Suppressor macrophage treated with lipopolysaccharide for 1 hour (primary cell): ENCODE data around the gene HASPIN.

ENCODE experiments used
- DNase-seq, 3 donors: peaks; one replicate each; pipeline ENCODE4 v3.0.0-alpha.2; 2020 to 2022

Gene HASPIN

GRCh38 chr17:3739422-3740124 is 15.9 kb downstream of the HASPIN start:
- no peak for DNase-seq

DNA sequence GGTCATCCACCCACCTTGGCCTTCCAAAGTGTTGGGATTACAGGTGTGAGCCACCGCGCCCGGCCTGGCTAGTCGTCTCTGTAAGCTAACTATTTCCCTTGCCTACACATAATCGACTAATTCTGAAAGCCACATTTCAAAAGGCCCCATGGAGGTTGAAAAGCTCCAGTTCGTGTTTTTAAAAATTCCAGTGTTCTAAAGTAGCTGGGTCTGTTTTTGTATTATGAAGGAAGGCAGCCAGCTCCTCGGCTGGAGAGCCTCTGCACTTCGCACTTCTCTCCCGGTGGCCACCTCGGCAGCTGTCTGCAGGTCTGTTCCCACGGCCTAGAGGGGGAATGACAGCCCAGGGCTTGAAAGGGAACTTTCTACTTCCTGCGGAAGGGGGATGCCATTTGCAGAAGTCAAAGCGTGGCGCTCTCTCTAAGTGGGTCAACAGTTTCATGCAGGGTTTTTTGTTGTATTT is 16.9 kb downstream of the HASPIN start:
- DNase-seq: peak; percentile 78 to 81 (median 80)

DNA sequence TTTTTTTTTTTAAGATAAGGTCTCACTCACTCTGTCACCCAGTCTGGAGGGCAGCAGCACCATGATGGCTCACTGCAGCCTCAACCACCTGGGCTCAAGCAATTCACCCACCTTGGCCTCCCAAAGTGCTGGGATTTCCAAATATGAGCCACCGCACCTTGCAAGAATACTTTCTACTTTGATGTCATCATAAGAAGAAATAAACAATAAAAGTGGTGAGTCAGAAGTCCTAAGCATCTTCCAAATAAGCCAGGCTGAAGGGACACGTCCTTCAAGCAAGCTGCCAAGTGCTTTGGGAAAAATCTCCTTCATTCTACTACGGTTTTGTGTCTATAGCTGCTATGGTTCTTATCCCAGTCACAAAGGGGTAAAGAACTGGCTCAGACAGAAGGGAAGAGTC is 20.3 kb downstream of the HASPIN start:
- DNase-seq: no peak

- DNase-seq: no peak
Observed at GRCh38 chr17:3745071-3745470, 21.4 kb downstream of the HASPIN start.

DNA sequence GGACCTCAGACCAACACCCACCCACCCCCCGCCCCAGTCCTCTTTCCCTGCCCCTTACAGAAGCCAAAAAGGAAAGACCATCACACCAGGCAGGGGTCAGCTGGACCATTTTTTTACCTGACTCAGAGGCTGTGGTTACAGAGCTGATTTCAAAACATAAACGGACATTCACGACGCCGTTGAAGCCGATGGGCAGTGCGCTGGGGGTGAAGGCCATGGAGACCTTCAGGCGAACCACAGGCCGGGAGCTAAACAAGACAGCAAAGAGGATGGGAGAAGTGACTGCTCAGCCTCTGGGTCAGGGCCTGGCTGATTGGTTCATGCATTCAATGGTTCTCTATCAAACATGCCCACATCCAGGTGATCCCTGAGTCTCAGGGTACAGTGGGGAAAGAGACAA is 24.1 kb downstream of the HASPIN start:
- DNase-seq: no peak

DNA sequence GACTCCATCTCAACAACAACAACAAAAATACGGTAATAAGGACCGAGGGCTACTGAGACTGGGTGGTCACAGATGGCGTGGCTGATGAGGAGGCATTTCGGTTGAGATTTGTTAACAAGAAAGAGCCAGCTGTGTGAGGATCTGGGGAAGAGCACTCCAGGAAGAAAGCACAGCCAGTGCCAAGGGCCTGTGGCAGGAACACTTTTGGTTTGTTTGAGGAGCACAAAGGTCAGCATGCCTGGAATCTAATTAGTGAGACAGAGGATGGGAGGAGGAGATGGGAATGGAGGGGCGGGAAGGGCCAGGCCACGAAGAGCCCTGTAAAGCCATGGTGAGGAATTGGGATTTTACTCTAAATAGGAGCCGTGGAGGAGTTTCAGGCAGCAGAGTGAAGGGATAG is 24.9 kb downstream of the HASPIN start:
- DNase-seq: no peak

DNA sequence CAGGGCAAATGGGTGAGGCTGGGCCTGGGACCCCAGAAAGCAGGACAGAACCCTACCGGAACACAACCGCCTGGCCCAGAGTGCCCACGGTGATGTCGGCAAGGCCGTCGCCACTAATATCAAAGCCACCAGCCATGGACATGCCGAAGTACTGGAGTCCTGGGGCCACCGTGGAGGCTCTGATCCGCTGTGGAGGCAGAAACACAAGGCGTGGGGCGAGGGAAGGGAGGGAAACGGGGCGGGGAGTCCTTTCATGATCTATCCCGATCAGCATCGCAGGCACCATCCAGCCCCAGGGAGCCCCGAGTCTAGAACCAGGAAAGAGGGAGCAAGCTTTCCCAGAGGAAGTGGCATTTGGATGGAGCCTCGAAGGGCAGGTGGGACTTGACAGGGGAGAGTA is 26.6 kb downstream of the HASPIN start:
- DNase-seq: no peak

- no peak for DNase-seq
Observed at GRCh38 chr17:3750926-3751325, 27.2 kb downstream of the HASPIN start.

- no peak for DNase-seq
Observed at GRCh38 chr17:3751836-3752235, 28.1 kb downstream of the HASPIN start.

DNA sequence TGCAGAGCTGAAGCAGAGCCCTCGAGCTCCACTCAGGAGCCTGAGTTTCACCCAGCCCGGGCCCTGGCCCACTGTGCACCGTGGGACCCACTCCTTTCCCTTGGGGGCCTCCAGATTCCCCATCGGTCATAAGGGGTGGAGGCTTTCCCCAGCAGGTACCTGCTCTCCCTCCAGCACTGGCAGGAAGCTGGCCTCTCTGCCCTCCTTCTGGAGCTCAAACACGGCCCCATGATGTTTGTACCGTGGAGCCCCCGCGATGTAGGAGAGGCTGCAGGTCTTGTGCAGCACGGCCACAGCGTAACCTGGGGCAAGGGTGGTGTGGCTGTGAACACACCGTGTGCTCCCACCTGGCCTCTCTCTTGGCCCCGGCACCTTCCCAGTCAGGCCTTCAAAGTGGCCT is 29.9 kb downstream of the HASPIN start:
- no peak for DNase-seq

- DNase-seq: no peak
Observed at GRCh38 chr17:3754066-3754457, 30.4 kb downstream of the HASPIN start.

DNA sequence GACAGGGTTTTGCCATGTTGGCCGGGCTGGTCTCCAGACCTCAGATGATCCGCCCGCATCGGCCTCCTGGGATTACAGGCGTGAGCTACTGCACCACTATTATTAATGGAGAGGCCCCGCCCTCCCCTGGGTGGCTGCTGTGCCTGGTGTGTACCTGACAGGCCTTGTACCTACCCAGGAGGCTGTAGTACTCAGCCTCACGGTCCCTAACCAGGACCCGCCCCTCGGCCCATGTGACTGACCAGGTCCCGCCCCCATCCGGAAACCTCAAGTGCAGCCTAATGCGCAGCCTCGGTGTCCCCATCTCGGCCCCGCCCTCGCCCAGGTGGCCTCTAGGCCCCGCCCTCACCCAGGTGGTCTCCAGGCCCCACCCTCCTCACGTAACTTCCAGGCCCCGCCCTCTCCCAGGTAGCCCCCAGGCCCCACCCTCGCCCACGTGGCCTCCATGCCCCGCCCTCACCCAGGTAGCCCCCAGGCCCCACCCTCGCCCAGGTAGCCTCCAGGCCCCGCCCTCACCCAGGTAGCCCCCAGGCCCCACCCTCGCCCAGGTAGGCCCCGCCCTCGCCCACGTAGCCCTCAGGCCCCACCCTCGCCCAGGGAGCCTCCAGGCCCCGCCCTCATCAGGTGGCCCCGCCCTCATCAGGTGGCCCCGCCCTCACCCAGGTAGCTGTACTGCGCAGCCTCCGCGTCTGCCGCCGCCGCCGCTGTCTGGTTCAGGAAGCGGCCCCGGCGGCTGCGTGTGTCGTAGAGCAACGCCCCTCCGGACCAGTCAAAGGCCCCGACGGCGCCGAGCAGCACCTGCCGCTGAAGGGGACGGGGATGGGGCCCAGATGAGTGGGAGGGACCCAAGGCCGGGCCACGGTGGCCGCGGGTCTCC is 31.0 kb downstream of the HASPIN start:
- peak in 1 of 3 donors; percentile 42 for DNase-seq

- no peak for DNase-seq
Observed at GRCh38 chr17:3755335-3756030, 31.8 kb downstream of the HASPIN start.

DNA sequence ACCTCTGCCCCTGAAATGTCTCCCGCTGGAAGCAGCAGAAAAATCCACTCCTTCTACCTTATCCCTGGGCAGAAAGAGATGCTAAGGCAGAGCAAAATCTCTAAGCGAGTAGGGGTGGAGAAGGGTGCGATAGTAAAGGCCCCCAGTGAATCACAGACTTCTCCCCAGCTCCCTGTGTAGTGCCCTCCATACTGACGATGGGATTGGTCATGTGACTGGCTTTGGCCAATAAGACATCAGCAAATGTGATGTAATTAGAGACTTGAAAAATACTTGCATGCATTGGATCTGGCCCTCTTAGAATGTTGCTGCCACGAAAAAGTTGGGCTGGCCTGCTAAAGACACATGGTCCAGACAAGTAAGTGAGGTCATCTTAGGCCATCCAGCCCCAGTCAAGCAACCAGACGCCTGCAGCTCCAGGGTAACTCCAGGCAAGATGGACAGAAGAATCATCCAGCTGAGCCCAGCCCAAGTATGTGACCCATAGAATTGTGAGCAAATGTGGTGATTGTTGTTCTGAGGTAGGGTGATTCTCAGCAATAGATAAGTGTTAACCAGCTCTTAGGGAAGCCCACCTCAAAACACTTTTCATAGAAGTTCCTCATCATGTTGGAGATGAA is 36.0 kb downstream of the HASPIN start:
- no peak for DNase-seq

DNA sequence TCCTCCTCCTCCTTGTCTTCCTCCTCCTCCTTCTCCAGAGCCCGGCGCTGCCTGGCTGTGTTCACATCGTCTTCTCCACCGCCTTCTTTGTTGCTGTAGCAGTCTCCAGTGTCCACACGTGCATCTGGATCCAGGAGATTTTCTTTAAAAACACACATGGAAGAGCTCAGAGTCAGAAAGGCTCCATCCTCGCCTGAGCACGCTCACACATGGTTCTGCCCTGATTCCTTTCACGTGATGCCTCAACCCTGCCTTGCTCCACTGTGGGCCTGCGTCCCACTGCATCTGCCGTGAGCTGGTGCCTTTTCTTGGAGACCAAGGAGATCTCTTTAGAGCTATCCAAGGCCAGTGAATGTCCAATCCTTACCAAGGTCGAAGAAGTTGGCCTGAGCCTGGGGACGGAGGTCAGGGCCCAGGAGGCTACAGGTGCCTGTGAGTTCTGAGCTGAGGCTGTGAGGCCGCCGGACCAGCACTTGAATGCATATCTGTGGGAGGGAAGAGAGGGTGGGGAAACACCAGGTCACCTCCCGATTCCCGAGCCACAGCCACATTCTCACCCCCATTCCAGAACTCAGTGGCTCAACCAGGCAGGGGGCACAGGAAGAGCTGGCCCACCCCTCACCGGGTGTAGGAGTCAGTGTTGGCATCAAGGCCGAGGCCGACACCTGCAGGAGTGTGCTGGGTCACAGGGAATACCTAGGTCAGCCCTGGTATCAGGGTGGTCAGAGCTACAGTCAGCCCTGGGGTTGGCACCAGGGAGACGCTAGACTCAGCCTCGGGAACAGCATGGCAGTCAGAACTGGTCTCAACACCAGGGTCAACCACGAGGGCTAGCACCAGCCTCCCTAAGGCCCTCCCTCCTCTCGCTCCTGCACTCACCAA is 37.6 kb downstream of the HASPIN start:
- no peak for DNase-seq

GRCh38 chr17:3761918-3762380 is 38.2 kb downstream of the HASPIN start:
- no peak for DNase-seq

GRCh38 chr17:3762922-3763776 is 39.4 kb downstream of the HASPIN start:
- peak; percentile 38 to 67 (median 55) for DNase-seq

DNA sequence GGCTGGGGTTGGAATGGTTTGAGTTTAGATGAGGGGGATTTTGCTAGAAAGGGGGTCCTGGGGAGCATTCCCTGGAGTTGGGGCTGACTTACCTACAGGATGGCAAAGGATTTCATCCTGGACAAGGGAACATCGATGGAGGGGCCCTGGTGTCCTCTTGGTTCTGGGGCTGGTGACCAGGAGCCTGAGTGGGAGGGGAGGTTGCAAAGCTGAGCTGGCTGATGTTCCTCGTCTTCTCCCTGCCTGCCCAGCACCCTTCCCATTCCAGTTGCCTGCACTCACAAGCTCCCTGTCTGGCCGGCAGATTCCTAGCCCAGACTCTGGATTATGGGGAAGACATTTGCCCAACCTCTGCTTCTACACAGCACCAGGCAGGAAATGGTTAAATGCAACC is 40.1 kb downstream of the HASPIN start:
- peak in 2 of 3 donors; percentile 20 to 38 for DNase-seq

DNA sequence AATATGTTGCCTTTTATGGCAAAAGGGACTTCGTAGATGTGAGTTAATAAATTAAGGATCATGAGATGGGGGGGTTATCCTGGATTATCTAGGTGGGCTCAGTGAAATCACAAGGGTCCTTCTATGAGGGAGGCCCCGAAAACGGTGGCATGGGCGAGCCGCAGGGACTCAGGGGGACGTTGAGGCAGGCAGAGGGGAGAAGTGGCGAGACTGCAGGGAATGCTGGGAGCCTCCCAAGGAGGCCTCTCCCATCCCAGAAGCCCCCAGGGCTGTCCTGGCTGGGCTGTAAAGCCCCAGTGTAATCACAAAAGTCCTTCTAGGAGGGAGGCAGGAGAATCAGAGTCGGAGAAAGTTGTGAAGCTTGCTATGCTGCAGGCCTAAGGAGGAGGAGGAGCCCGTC is 42.3 kb downstream of the HASPIN start:
- no peak for DNase-seq

- DNase-seq: no peak
Observed at GRCh38 chr17:3766779-3767178, 43.1 kb downstream of the HASPIN start.

- no peak for DNase-seq
Observed at GRCh38 chr17:3768341-3768740, 44.6 kb downstream of the HASPIN start.
